GM18499 (cell line): ENCODE results near the gene NFIL3.
"Not testable (repeated sequence)": the region's sequence is repeated elsewhere in the genome, so short reads cannot be mapped to it uniquely, and the experiment has no call there.

Source experiments
- ATAC-seq: cut with Tn5 transposase; IDR thresholded peaks from one replicate; pipeline ENCODE4 v1.9.1; 2021; ENCODE audit warnings: moderate number of reproducible peaks; ENCODE audit not compliant: insufficient read depth, unreplicated experiment

The NFIL3 gene

GRCh38 chr9:91398926-91399325, 24.7 kb downstream of the NFIL3 start:
- no peak for ATAC-seq

DNA sequence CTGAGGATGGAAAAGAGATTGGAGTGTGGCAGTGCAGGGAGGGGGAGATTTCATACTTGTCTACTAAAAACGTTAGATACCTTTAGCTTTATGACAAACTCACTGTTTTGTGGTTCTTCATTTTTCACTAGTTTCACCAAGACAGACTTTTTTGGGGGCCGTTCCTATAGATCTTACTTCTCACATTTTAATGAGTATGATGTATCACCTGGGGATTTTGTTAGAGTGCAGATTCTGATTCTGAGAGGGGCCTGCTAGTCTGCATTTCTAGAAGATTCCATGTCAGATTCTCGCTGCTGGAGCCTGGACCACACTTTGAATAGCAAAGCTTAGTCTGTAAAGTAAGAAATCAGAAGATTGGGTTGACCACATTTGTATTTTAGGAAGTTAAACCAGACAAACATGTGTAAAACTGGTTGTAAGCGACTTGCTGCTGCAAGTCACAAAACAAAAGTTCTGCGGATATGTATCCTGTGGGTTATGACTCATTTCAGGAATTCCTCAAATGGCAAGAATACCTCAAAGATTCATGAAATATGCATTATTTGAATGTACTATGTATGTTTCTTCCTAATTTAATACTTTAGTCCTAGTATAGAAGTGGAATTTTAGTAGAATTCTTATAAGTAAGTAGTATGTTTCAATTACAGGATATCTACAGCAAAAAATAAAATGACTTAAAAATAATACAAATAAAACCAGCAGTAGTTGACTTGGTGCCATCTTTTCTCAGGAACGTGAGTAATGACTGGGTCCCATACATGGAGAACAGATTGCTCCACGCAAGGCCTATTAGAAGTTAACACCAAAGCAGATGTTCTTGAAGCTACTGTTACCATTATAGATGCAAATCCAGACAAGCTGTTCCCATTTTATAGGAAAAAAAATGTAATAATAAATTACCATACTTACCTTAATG, 27.8 kb downstream of the NFIL3 start:
- no peak for ATAC-seq

DNA sequence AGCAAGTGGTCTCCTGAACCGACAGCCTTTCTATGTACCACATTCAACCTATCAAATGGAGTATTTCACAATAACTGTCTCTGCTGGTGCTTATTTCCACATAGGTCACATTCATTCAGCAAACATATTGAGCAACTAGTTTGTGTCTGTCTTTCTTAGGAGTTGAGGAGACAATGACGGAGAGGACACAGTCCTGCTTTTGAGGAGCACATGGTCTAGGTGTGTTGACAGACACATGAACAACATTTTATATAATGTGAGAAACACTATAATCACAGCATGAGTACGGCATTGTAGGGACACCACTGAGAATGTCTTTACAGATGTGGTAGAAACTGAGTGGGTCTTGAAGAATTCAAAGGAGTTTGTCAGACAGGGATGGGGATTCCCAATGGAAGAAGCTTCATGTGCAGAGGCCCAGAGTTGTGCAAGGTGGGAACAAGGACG, 28.5 kb downstream of the NFIL3 start:
- ATAC-seq = no peak

- ATAC-seq = no peak
Measured at GRCh38 chr9:91393826-91394225, 29.8 kb downstream of the NFIL3 start.

DNA sequence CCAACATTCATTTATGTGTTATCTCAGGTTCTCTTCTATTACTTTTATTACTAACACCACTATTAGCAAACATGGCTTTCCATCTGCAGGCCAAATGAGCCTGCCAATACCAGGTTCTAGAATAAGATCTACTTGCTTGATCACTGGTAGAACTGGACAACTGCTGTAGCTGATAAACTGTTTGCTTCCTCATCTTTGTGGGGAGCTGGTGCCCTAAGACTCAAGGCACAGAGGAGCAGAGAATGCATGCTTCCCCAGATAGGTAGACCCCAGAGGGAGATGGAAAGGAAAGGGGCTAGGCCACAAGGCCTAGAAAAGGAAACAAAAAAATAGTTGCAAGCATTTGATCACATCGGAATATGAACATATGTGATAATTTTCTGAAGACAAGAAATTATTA, 31.2 kb downstream of the NFIL3 start:
- no peak for ATAC-seq

DNA sequence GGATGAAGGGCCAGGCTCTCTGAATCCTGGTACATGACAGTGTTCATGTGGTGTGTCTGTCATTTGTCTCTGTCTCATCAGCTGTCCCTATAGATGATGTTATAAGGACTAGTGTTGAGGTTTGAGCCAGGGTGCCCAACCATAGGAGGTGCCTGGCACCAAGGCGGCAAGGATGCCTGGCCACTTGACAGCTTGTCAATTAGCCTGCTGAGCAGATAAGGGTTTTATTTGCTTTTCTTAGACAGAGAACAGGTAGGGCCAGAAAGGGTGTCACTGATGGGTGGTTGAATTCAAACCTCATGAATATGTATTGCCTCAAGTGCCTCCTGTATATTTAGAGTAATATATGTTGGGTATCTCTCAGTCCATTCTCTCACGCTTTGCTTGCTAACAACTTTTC, 31.8 kb downstream of the NFIL3 start:
- ATAC-seq = no peak

- no peak for ATAC-seq
Measured at GRCh38 chr9:91391412-91391811, 32.2 kb downstream of the NFIL3 start.

DNA sequence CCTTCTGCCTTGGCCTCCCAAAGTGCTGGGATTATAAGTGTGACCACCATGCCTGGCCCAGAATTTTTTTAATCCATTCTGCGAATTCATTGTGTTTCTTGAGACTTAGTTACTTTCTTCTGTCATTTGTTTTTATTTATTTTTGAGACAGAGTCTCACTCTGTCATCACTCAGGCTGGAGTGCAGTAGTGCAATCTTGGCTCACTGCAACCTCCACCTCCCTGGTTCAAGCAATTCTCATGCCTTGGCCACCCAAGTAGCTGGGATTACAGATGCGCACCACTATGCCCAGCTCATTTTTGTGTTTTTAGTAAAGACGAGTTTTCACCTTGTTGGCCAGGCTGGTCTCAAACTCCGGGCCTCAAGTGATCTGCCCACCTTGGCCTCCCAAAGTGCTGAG, 33.9 kb downstream of the NFIL3 start:
- ATAC-seq = not testable (repeated sequence)

GRCh38 chr9:91386765-91387164, 36.9 kb downstream of the NFIL3 start:
- no peak for ATAC-seq

DNA sequence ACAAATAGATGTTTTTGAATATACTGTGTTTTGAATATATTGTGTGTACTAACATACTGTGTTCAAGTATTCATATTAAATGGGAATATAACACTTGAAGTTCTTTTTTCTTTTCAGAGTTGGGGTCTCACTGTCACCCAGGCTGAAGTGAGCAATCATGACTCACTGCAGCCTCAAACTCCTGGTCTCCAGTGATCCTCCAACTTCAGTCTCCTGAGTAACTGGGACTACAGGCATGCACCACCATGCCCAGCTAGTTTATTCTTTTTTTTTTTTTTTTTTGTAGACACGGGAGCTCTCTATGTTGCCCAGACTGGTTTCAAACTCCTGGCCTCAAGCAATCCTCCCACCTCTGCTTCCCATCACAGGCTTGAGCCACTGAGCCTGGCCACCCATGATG, 38.7 kb downstream of the NFIL3 start:
- no peak for ATAC-seq

DNA sequence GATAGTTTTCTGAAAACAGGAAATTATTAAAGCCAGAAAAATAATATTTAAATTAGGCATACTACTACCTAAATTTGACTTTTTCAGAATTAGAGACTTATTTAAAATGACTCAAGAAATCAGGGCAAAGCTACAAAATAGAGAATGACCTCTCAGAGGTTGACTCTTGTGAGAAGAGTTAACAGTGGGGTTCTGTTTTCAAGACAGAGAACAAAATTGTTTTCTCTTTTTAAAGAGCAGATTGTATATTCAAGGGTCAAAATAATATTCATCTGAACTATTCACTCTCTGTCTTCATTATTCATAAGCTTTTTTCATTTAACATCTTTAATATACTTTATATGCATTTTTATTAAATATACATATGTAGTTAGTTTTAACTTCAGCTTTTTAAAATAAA, 40.1 kb downstream of the NFIL3 start:
- no peak for ATAC-seq

DNA sequence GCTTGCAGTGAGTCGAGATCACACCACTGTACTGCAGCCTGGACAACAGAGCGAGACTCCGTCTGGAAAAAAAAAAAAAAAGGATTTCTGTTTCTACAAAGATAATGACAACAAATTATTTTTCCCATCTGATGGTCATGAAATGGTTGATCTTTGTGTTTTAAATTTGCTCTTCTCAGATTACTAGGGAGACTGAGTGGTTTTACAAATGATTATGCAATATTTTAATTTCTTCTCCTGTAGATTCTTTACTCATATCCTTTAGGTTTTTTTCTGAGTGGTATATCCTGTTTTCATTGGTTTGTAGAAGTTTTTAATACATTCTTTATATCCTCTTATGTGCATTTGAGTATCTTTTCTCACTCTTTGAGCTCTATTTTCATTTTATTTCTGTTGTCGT, 41.3 kb downstream of the NFIL3 start:
- no peak for ATAC-seq

DNA sequence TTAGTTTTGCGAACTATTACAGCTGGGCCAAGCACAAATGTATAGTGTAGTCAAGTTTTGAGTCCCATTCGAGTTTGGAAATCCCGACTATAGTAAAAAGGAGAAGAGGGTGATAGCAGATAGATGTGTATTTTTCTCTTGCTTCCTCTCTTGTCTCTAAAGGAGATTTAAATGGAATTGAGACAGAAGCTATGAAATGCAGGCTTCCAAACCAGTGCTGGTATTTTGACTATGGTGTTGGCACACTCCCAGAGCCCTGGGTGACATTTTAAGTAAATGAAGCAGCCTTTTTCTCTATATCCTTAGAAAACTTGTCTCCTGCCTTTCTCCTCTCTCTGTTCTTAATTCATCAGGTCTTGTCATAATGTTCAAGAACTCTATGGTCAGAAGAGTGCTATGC, 44.2 kb downstream of the NFIL3 start:
- ATAC-seq = no peak

- ATAC-seq = no peak
Measured at GRCh38 chr9:91378695-91379127, 44.9 kb downstream of the NFIL3 start.

GRCh38 chr9:91378054-91378453, 45.6 kb downstream of the NFIL3 start:
- ATAC-seq = not testable (repeated sequence)

GRCh38 chr9:91376239-91376638, 47.4 kb downstream of the NFIL3 start:
- ATAC-seq = no peak

- ATAC-seq = no peak
Measured at GRCh38 chr9:91374939-91375338, 48.7 kb downstream of the NFIL3 start.

DNA sequence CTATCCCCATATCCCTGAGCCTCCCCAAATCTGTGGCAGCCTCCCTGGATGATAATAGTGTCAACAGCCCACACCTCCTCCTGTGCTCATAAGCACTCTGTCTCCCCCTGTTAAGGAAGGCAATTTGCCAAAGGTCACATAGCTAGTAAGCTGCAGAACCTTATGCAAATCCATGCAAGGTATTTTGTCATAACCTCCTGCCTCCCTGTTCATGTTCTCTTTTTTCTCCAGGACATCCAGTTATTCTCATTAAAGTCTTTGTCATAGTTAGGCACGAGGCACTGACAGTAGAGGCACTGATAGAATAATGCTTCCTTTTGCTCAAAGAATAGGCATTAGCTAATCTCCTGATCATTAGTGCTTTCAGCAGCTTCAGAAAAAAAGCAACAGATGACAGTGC, 51.7 kb downstream of the NFIL3 start:
- no peak for ATAC-seq

- ATAC-seq = not testable (repeated sequence)
Measured at GRCh38 chr9:91370006-91370405, 53.6 kb downstream of the NFIL3 start.

GRCh38 chr9:91364702-91365101, 58.9 kb downstream of the NFIL3 start:
- ATAC-seq = no peak

DNA sequence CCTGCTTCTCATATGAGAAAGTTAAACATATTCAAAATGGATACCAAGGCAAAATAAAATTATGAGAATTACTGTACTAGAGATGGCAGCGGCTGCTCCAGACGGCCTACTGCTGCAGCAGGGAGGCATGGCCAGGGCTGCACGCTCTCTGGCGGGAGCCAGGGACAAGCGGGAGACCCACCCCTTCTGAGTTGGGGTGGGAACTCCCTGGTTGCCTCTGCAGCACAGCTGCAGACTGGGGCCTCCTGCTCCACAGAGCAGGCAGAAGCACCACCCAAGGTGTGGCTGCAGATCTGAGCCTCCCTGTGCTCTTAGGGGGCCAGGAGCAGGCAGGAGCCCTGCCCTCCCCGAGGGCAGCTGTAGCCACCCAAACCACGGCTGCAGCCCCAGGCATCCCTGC, 59.6 kb downstream of the NFIL3 start:
- no peak for ATAC-seq

DNA sequence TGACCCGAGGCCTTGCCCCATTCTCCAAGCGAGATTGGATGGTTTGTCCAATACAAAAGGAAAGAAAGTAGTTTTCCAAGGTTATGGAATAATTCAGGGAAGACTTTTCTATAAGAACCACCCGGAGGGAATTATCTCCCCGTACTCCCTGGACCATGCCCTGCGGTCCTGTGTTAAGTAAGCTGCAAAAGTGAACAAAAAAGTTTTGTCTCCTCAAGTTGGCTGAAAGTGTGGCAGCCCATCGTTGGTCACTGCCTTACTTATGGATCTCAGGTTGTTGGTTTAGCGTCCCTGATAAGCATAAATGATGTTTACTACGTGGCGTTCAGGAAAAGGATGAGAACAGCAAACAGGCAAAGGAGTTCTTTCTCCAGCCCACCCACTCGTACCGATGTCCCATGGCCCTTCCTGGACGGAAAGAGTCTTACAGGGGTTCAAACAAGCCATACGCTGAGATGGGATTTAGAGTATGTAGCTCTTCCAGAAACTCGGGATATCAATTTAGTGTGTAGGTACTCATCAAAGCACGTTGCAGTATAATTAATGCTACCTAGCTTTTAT, 61.5 kb downstream of the NFIL3 start:
- ATAC-seq = no peak
